Raji (cell line): ENCODE results near the gene LECT2.

Source experiments
- POLR2A ChIP-seq: IDR thresholded peaks from 2 replicates; pipeline ENCODE4 v1.6.1; 2011; ENCODE audit warnings: low read depth, low read length, control low read depth; ENCODE audit not compliant: insufficient read depth

LECT2 gene

DNA sequence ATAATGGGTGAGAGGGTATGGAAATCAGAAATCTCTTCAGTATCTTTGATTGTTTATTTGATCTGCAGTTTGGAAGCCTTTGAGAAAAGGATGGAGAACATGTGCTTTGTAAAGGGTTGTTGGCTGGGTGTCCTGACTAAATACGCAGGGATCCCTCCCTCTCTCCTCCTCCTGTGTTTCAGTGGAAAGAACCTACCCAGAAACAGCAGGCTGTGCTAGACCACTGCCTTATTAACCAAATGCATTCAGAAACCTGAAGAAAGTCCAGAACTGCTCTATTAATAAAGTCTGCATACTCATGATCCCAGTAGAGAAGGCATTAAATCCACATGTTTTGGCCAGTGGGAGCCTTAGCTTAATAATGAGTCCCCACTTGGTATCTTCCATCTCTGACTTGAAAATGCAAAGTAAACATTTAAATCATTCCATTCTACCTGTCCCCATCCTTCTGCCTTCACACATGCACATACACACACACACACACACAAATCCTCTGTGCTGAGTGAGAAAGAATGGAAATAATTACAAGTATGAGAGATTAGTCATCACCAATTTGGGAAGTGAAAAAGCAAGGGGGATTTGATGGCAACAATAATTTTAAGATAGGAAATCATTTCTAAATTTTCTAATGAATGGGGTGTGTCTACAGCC lies 10.0 kb upstream of the LECT2 start:
- TF ChIP-seq POLR2A = no peak

DNA sequence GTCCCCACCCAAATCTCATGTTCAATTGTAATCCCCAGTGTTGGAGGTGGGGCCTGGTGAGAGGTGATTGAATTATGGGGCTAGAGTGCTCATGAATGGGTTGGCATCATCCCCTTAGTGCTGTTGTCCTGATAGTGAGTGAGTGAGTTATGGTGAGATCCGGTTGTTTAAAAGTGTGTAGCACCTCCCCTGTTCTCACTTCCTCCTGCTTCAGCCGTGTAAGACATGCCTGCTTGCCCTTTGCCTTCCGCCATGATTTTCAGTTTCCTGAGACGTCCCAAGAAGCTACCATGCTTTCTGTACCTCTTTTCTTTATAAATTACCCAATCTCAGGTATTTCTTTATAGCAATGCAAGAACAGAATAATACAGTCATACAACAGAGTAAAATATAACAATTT lies 742 bp upstream of the LECT2 start:
- no peak for TF ChIP-seq POLR2A

- no peak for TF ChIP-seq POLR2A
Measured at GRCh38 chr5:135953850-135954249, 933 bp downstream of the LECT2 start.

- no peak for TF ChIP-seq POLR2A
Measured at GRCh38 chr5:135952683-135953082, 2.1 kb downstream of the LECT2 start.

DNA sequence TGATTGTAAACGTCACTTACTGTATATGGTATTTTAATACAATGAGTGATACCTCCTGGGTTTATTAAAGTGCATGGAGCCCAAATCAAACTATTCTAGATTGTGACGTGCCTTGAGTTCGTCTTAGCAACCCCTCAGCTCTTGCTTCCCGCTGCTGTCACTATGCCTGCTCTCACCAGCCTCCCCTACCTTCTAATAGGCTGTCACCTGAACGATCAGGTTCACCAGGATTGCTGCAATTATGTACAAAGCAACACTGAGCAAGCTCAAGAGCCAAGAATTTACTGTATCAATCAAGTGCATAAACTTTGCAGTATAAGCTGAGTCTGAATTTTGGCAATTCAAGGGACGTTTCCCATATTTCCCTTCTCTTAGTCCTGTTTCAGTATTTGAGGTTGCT lies 3.0 kb downstream of the LECT2 start:
- no peak for TF ChIP-seq POLR2A

GRCh38 chr5:135951257-135951656 lies 3.5 kb downstream of the LECT2 start:
- no peak for TF ChIP-seq POLR2A

- no peak for TF ChIP-seq POLR2A
Measured at GRCh38 chr5:135950611-135951010, 4.2 kb downstream of the LECT2 start.

DNA sequence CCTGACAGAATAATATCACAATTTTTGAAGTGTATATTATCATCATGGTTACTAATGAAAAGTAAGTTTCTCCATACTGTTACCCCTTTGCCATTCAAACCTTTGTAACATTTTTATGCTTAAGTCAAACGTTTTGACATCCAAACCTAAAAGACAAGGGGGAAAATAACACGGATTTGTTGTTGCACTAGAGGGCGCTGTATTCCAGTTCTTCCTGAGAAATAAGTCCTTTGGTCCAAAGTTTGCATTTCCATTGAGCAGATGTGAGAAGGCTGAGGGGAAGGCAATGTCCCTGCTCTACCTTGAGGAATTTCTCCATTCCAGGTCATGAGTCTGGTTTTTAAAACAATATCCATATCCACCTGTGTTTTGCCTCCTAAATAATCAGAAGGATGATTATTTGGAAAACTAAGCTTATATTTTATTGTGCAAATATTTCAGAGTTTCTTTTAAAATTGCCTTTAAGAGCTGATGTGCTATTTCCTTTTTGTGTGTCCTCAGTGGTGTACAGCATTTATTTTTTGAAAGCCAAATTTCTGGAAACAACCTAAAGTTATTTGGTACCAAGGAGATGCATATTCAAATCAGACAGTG lies 9.7 kb downstream of the LECT2 start:
- no peak for TF ChIP-seq POLR2A

DNA sequence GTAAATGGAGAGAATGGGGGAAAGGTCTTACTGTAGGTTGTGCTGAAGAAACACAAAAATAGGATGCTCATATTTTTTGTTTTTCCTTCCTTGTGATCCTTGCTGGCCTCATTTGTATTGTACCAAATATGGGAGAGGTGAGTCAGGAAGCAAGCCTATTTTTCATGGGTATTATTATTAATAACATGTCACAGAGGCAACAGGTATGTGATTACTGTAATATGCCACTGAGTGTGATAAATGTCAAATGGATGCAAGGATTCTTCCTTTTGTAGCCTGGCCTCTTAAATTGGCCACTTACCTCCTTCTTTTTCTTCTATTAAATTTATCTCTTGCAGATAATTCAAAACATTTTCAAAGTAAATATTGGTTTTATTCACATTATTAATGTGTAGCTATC lies 10.2 kb downstream of the LECT2 start:
- TF ChIP-seq POLR2A = no peak

DNA sequence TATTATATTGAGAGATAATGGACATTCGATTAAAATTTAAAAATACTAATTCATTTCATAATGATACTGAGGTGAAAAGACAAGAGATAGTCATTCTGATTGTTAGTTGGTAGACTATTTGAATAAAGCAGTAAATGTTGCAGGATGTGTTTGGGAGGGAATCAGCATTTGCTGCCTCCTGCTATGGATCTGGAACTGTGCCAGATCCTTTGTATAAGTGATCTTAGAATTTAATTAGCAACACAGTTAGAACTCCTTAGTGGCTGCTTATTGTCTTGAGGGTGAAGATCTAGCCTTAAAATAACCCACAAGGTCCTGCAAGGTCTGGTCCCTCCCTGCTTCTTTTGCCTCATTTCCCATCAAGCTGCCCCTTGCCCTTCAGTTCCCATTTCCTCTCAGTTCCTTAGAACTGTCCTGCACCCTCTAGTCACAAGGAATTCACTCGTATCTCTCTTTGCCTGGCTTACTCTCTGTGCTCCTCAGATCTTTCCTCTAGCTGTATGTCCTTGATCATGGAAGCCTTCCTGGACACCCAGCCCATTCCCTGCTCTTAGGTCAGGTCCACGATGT lies 12.5 kb downstream of the LECT2 start:
- TF ChIP-seq POLR2A = no peak

- no peak for TF ChIP-seq POLR2A
Measured at GRCh38 chr5:135941711-135942110, 13.1 kb downstream of the LECT2 start.

DNA sequence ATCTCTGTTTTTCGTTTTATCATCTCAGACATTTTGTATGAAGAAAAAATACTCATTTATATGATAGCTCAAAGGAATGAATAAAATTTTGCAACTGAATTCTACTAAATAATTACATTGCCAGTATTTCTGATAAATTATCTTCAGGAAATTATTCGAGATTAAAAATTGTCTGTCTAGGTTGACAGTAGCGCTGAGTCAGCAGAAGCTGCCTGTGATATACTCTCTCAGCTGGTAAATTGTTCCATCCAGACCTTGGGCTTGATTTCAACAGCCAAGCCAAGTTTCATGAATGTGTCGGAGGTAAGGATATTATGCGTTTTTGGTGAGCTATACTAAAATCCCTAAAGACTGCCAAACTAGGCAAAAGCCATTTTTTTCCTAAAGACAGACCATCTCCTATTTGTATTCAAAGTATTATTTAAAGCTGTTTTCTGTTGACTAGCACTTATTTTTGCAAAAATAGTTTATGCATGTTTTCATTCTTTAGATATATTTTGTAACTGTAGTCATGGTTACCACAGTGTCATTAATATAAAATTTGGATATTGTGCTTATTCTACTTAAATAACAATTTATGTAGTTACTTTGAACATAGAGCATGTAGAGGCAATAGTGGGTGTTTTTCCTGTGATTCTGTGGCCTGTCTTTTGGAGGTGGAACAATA lies 17.4 kb downstream of the LECT2 start:
- TF ChIP-seq POLR2A = no peak

DNA sequence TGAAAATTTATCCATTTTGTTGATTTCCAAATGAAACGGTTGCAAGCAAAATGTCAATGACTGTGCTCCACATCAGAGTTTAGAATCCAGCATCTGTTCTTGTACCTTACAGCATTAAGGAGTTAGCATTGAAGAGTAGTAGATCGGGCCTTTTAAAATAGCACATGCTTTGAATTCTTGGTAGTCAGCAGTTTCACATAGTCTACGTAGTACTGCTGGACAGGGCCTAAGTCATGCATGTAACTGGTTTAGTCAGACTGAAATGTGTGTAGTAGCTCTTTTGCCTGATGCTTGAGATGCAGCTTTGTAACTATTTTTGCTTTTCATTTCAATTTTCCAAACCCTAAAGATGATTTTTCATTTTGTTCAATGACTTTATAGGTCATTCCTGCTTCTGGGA lies 19.8 kb downstream of the LECT2 start:
- TF ChIP-seq POLR2A = no peak

- TF ChIP-seq POLR2A = no peak
Measured at GRCh38 chr5:135930949-135931295, 23.9 kb downstream of the LECT2 start.

GRCh38 chr5:135930029-135930948 lies 24.5 kb downstream of the LECT2 start:
- no peak for TF ChIP-seq POLR2A
